GM19455 (cell line): ENCODE results near the gene ENHO.

Source experiments
- ATAC-seq: cut with Tn5 transposase; IDR thresholded peaks from one replicate; pipeline ENCODE4 v1.9.1; 2021; ENCODE audit not compliant: unreplicated experiment

Gene ENHO

DNA sequence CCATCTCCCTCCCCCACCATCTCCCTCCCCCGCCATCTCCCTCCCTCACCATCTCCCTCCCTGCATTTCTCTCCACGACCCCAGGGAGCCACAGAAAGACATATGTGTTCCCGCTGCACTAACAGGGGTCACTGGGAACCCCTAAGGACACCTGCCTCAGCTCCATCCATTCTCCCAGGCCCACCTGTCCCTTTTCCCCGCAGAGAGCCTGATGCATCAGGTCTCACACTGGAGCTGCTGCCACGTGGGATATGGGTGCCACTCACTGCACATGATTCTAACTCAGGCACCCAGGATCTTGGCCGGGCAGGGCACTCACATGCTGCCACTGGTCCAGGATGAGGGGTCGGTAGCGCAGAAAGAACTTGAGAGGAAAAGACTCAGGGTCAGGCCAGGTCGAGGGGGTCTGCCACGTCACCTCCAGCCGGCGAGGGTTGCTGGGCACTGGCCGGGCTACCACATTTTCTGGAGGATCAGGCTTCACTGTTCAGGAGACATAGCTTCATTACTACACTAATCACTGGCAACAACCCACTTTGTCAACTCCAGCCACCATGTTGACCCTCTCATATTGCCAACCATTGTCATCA lies 33.2 kb upstream of the ENHO start:
- no peak for ATAC-seq

DNA sequence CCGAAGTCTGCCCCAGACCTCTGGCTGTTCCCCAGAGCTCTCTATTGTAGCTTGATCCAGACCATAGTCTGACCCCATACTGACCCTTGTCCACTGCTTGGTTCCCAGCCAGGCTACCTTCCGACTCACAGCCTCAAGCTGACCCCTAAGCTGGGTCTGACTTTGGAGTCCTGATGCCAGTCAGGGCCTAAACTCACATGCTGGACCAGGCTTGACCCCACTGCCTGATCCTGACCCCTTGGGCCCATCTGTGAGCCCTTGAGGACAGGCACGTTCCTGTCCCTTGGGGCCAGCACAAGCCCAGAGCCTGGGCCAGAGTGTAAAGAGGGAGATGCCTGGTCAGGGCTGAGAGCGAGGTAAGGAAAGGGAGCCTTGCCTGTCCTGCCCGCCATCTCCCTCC lies 32.7 kb upstream of the ENHO start:
- no peak for ATAC-seq

DNA sequence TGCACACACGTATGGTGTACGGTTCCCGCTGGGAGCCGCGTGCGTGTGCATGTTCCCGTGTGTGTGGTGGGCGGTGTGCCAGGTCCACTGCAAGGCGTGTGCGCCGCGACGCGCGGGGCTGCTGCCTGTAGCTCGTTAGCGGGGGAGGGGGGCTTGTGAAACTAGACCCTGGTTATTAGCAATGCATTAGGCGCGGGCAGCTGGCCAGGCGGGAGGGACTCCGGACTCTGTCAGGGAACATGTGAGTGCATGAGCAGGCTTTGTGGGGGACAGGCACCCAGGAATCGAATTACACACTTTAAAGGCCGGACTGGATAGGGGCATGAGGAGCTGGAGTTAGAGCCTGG lies 32.2 kb upstream of the ENHO start:
- ATAC-seq, result no peak

DNA sequence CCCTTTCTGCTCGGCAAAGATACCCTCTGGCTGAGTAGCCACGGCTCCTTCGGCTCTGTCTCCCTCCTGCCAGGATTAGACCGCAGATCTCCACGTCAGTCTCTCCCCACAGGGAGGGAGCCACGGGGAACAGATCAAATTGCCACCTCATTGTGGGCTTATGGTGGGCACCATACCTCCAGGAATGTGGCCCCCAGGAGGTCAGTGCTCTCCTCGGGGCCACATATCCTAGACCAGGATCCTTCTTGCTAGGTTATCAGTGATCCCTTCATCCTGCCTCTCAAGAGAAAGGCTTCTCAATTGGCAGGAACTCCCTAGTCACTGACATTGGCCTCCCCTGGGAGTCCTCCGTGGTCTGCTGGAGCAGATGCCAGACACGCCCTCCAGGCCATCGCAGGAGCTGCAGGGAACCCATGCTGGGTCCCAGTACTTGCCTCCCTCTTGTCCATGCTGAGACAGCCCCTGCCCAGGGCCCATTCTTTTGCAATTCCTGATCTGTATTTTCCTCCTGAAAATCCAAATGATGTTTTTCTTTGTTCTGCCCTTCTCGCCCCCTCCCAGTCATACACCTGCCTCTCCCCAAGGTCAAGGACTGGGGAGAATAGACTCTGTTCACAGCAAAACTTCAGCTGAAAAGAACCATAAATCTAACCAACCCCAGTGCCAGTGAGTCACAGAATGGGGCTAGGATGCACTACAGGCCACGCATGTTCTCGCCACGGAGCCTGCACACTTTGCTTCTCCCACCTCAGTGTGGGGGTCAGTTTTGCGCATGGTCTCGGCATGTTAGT lies 31.6 kb upstream of the ENHO start:
- ATAC-seq, result no peak

DNA sequence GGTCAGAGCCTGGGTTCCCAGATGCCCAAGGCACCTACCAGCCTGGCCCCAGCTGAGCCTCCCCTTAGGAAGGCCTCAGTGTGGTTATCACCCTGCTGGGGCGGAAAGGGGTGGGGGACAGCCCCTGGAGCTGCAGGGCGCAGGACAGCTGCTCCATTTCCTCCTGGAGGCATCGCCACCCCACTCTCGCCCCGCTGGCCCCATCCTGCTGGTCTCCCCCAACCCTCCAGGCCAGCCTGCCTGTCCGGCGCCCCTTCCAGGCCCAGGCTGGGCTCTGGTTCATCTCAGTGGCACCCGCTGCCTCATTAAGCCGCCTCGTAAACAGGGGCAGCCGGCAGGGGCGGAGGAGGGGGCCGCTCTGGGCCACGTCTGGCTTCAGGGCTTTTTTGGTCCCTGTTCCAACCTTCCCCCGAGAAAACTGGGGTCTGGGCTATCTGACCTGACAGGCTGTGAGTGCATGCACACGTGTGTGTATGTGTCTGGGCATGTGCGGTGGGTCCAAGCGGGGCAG lies 30.8 kb upstream of the ENHO start:
- no peak for ATAC-seq

DNA sequence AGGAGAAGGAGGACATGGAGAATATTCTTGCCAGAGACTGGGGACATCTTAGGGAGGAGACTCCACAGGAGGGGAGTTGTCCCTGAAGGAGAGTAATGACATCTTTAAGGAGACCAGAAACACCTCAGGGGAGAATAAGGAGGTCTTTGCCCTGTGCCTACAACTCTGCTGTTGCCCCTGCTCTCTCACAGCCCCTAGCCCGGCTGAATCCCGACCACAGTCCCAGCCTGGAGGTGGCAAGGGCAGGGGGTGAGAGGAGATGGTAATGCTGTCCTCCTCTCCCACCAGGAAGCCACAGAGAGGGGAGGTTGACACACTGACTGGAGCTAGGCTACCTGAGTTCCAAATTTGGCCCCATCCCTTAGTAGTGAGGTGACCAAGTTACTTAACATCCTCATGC lies 30.2 kb upstream of the ENHO start:
- no peak for ATAC-seq

DNA sequence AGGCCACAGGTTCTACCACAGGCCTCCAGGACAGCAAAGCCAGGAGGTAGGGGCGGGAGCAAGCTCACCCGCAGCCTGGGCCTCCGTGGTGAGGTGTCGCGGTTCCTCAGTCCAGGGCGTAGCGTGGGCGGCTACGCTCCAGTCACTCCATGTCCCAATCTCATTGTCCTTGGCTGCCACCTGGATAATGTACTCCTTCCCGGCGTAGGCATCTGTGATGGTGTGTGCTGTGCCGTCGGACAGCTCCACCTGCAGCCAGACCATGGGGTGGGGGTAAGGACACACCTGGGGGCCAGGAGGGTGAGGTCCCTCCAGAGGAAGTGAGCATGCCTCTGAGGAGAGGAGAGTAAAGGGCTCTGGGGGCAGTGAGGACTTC lies 29.8 kb upstream of the ENHO start:
- no peak for ATAC-seq

DNA sequence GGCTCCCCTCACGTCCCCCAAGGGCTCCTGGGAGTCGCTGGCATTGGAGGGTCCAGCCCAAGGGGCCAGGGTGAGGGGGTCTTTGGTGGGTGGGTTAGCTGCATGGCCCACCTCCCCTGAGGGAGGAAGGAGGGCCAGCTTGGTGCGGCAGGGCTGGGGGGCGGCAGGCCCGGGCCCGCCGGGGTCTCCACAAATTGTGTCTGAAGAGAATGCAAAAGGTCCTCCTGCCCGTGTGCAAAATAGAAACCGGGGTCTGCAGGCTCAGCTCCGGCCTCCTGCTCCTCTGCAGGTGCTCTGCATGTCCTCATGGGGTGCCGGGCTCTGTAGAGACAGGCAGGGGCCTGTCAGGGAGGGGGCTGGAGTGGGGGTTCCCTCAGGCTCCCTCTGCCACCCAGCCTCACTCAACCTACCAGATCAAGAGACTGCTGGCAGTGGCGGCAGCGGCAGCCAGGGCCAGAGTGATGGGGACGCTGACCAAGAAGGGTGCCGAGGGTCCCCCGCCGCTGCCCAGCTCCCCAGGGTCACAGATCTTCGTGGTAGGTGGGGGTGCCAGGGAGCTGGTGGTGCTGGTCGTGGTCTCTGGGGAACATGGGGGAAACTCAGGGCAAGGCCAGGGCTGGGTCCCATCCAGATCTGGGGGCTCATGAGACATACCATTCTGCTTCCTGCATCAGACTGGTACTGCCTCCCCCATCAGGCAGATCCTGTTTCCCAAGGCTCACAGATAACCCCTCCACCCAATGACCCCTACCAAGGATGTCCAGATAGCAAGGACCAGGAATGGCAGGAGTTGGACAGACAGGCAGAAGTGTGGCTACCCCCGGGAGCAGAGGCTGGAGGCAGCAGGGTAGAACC lies 29.2 kb upstream of the ENHO start:
- no peak for ATAC-seq

DNA sequence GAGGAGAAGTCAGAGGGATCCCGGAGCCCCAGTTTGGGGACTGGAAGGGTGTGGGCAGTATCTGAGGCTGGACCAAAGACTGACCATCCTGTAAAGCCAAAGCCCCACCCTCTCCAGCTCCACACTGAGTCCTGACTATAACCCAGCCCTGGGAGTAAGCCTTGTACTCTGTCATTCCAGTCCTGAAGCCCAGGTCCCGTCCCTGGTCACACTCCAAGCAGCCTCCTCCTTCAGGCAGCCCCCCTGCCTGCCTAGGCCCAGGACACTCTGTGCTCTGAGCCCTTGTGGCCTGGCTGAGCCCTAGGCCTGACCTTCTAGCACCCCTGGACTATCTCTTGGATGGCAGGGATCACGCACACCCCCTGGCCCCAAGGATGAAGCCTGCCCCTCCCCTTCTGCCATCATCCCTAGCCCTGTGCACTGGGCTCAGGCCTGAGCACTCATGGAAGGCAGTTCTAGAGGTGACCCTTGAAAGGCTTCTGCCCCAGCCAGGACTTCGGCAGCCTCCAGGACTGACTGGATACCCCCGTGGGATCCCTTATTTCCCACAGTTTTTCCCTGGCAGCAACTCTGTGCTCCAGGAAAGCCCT lies 28.0 kb upstream of the ENHO start:
- ATAC-seq, result no peak

DNA sequence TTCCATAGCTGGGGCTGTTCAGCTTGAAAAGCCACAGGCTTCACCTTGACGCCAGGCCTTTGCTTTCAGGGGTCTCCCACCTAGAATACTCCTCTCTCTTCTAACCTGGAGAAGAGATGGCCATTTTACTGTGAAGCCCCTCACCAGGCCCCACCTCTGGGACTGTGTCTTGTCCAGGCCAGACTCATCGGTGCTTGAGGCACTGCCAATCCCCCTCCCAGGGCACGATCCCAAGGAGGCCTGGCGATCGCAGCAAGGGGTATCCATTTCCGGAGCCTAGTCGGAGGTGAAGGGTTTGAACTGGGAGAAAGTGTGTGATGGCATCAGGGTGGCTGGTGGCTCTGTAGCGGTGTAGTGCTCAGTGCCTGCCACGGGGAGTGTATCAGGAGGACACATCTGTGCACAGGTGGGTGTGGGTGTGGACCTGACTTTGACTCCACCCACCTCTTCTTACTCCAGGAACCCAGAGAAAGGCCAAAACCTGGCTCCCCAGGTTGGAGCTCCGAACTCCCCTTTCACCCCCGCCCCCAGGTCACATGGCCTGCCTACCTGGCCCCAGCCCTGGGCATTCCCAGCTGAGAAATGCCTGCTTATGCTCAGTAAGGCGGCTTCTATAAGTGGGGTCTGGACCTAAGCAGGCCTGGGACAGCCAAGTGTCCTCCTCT lies 27.4 kb upstream of the ENHO start:
- ATAC-seq, result no peak

DNA sequence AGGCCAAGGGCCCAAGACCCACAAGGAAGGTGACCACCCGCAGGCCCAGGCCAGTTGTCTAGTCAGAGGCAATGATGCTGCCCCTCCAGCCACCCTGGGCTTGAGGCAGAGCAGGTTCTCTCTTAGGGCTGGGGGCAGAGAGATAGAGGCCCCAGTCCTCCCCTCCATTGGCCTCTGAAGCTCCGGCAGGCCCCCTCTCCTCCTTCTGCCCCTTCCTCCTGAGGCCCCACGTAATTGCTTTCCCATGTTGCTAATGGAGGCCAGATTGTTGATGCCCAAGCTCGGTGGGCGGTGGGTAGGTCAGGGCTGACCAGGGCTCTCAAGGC lies 26.6 kb upstream of the ENHO start:
- ATAC-seq, result no peak

DNA sequence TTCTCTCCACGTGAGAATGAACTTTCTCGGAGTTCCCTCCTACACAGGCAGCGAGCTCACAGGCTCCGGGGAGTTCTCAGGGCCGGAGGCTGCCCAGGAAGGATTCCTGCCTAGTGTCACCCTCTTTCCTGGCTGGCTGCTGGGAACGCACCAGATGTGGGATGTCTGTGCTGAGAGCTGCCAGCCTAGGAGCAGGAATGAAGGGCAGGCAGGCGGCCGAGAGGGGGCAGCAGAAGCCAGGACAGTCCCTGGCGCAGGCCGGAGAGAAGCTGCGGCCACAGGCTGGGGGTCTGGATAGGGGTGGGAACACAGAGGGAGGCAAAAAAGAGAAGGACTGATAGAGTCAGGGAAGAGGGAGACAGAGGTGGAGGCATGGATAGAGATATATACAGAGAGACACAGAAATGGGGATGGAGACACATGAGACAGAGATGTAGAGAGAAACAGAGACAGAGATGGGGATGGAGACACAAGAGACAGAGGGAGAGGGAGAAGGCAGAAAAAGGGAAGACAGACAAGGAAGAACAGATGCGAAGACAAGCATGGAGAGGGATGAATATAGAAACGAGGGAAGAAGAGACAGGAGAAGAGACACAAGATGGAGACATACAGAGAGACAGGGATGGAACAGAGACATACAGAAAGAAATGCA lies 25.3 kb upstream of the ENHO start:
- no peak for ATAC-seq

DNA sequence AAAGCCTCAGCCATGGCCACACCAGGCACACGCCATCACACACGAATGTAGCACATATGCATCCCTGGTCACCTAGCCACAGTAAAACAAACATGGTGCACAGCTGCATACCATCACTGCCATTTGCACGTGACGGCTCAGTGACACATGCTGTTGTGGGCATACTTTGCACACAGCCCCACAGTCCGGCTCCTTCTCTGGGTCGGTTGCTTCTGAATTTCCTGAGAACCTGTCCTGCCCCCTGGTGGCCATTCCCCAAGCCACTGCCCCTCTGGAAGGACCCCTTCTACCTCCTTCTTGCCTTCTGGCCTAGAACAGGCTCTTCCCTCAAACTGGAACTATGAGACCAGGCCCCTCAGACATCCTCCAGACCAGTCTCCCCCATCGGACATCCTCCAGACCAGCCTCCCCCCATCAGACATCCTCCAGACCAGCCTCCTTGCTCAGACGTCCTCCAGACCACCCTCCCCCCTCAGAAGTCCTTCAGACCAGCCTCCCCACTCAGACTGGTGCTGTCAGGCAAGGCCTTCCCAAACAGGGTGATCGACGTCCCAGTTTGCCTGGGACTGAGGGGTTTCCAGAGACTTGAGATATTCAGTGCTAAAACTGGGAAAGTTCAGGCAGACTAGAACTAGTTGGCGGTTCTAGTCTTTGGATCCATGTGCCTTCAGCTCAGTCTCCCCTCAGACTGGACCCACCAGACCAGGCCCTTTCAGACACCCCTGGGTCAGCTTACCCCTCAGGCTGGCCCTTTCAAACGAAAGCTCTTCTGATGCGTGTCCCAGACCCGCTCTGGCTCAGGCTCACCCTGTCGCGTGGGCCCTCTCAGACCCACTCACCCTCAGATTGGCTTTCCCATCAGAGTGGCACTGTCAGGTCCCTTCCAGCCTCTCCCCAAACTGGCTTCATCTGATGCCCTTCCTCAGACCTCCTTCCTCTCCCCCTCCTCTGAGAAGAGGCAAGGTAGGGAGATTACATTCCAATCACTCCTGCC lies 24.3 kb upstream of the ENHO start:
- ATAC-seq, result no peak

DNA sequence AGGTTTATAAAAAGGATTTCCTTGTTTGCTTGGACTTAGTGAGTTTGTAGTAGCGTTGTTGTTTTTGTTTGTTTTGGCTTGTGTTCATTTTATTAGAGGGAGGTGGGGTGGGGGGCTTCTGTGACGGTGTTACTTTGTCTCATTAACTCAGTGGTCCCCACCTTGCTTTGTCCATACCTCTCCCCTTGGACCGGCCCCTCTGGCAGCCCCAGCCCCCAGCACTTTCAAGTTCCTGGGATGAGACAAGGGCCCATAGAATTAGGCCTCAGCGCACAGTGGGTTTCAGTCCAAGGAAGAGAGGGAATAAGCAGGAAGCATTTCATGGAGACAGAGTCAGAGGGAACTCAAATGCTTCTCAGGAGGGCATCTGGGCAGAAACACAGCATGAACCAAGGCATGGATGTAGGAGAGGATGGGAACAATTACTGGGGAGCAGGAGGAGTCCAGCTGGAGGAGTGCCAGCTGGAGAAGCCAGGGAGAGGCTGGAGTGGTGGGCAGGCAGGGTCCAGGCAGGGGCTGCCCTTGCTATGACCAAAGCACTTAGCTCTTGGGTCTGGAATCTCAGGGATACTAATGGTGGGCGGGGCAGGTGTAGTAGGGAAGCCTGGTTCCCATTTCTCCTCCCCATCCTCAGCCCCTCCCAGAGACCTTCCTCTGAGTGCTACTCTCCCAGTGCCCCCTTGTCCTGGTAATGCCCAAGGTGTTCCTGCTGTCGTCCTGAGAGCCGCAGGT lies 23.5 kb upstream of the ENHO start:
- no peak for ATAC-seq

DNA sequence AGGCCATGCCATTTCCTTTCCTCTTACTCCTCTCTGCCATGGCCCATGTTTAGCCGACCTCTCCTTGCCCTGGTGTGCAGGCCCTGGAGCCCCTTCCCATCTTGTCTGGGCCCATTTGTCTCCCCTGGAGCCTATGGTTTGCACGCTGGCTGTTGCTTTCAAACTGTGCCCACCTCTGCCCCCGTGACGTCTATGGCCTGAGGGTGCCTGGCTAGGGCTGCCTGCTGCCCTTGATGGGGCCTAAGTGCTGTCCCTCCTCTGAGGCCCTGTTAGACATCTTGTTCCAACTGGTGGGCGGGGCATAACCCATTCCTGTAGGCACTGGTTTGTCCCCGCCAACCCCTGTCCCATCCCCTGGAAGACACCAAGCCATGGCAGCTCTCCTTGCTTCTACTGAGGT lies 22.7 kb upstream of the ENHO start:
- ATAC-seq, result no peak

DNA sequence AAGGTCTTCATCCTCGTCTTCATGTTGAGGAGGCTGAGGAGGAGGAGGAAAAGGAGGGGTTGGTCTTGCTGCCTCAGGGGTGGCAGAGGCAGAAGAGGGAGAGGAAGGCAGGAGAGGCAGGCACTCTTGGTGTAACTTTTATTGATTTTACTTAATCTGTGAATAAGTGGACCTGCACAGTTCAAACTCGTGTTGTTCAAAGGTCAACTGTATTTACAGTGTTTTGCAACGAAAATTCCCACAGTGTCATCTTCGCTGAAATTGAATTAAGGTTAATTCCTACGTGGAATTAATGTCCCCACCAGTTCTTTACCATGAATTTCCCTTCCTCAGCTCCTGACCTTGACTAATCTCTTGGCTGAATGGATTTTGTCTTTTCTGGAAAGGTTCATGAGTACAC lies 21.2 kb upstream of the ENHO start:
- ATAC-seq, result no peak

DNA sequence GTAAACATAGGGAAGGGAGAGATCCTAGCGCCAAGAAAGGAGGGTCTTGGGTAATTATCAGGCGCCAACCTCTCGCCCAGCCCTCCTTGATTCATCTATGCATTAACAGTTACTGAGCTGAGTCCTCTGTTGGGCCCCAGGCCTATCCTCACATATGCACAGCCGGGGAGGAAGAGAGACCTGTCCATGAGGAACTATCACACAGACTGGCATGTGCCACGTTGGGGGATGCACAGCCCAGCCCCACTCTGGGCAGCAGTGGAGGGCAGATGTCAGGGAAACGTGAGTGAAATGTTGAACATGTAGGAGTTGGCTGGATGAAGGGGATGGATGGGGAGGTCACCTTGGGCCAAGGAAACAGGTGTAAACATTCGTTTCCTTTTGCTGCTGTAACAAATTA lies 18.8 kb upstream of the ENHO start:
- no peak for ATAC-seq

DNA sequence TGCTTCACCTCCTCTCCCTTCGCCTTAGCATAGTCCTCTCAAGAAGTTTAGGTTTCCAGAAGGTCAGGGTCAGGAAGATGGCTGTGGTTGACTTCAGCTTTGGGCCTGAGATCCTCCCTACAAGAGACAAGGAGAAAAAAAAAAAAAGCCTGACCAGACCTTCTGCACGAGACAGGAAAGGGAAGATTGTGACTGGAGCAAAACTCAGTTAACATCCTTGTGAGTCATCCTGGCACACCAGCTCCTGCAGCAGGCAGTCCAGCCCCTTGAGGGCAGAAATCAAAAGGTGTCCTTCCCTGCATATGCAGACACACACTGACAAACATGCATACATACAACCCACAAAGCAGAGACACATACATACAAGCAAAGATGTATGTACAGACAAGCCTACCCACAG lies 18.0 kb upstream of the ENHO start:
- ATAC-seq, result no peak

DNA sequence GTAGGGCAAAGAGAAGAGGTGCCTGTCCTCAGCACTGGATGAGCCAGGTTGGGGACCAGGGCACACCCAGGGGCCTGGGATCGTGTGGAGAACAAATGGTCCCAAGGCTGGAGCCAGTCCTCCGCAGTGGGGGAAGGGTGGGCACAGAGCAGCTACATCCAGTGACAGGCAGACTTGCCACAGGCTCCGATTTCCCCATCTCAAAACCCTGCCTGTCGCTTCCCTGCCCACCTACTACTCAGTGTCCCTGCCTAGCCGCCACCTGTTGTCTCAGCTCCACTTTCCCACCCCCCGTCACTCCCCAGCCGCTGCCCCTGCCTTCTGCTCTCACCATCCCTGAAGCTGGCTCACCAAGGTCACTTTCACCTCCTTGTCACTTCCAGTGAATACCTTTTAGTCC lies 13.9 kb upstream of the ENHO start:
- no peak for ATAC-seq
